Skeletal muscle tissue (tissue), 4 donors: ENCODE data around the gene CEP290. TPM values are rescaled to one million over a fixed set of nuclear protein-coding genes. Genes with fewer than 3 reads are reported as not detected.

Experiments used
- H3K27ac ChIP-seq: one replicate; pipeline ENCODE4 v1.7.0; 2013; ENCODE audit warnings: mild to moderate bottlenecking, low read depth, low read length, inconsistent platforms
- H3K27me3 ChIP-seq, 3 donors: one replicate each; pipeline ENCODE4 v1.7.0; 2013; ENCODE audit warnings: low read length in 3 of 3; ENCODE audit not compliant: control insufficient read depth in 3 of 3, insufficient read depth in 3 of 3
- H3K36me3 ChIP-seq, 3 donors: one replicate each; pipeline ENCODE4 v1.7.0; 2013; ENCODE audit warnings: low read length in 3 of 3; ENCODE audit not compliant: control insufficient read depth in 3 of 3, insufficient read depth in 3 of 3
- H3K4me1 ChIP-seq, 3 donors: one replicate each; pipeline ENCODE4 v1.7.0; 2013; ENCODE audit warnings: low read length in 3 of 3, mild to moderate bottlenecking in 3 of 3; ENCODE audit not compliant: control insufficient read depth in 3 of 3, insufficient read depth in 3 of 3
- H3K4me3 ChIP-seq, 3 donors: one replicate each; pipeline ENCODE4 v1.7.0; 2013; ENCODE audit warnings: low read length in 3 of 3
- H3K9ac ChIP-seq, 3 donors: one replicate each; pipeline ENCODE4 v1.7.0; 2013; ENCODE audit warnings: low read length in 3 of 3, mild to moderate bottlenecking in 3 of 3, moderate library complexity in 2 of 3, low read depth in 1 of 3
- H3K9me3 ChIP-seq, 3 donors: one replicate each; pipeline ENCODE4 v1.7.0; 2013; ENCODE audit warnings: low read length in 3 of 3; ENCODE audit not compliant: control insufficient read depth in 3 of 3
- total RNA-seq: library from RNA; depleted of rRNA; stranded (reverse); fragments of >200 nt; gene quantifications from one replicate; pipeline ENCODE4 v1.2.3, GENCODE V29; 2014
- donor health status: Osteomylitis.

CEP290 gene
- total RNA-seq, 1 donor from 2014 or later = 12.0 TPM

DNA sequence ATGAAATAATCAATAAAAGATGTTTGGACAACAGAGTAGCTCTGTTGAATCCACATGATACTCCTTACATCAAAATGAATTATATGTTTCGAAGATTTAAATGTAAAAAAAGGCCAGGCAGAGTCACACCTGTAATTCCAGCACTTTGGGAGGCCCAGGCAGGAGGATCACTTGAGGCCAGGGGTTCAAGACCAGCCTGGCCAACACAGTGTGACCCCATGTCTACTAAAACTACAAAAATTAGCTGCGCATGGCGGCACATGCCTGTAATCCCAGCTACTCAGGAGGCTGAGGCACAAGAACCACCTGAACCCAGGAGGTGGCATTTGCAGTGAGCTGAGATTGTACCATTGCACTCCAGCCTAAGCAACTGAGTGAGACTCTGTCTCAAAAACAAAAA, 14.8 kb downstream of the CEP290 start:
- Histone ChIP-seq H3K27me3 (no peaks in the 10 kb centered on the region), H3K9ac (no peak overlapping the region), H3K36me3 (peaks cover 3 to 32% (median 7%) of the 10 kb centered on the region in 3 donors), H3K27ac (no peak overlapping the region), H3K4me3 (no peak overlapping the region), H3K9me3 (no peaks in the 10 kb centered on the region), H3K4me1 (no peaks in the 10 kb centered on the region)

DNA sequence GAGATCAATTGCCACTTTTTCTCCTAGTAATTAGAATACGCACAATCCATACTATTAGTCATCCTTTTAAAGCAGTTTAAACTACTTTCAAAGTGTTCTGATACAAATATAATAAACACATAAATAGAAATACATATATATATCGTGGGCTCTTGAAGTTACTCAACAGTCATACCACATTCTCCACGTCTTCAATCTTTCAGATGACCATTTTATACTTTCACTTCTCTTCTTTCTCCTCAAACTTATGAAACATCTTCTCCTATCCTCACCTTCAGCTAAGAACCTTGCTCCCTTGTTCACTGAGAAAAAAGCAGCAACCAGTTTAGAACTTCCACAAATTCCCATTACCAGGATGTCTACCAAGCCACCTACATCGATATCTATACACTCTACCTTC, 19.2 kb downstream of the CEP290 start:
- Histone ChIP-seq H3K9ac (no peak overlapping the region), H3K4me1 (no peaks in the 10 kb centered on the region), H3K9me3 (no peaks in the 10 kb centered on the region), H3K27ac (no peak overlapping the region), H3K36me3 (peaks cover 3 to 25% (median 11%) of the 10 kb centered on the region in 3 donors), H3K27me3 (no peaks in the 10 kb centered on the region), H3K4me3 (no peak overlapping the region)

DNA sequence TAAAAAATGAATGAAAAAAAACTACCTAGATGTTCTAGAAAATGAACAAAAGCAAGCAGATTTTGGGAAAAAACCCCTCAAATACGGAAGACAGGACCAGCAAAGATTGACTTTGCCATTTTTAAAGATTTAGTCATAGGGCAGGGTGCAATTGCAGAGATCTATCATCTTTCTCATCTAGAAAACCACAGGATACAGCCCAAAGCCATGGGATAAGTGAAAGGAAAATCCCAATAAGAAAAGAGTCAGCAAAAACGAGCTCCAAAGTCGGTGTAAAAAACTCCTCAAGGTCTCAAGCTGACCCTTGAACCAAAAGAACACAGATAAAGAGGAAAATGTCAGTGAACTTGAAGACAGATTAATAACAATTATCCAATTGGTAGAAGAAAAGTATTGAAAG, 28.0 kb downstream of the CEP290 start:
- H3K27me3 ChIP-seq = no peaks in the 10 kb centered on the region
- H3K27ac ChIP-seq = no peak overlapping the region
- peaks cover 0 to 13% (median 8%) of the 10 kb centered on the region in 3 donors for H3K36me3 ChIP-seq
- no peak overlapping the region for H3K9ac ChIP-seq
- no peak overlapping the region for H3K4me3 ChIP-seq
- H3K9me3 ChIP-seq = no peaks in the 10 kb centered on the region
- H3K4me1 ChIP-seq = no peaks in the 10 kb centered on the region

DNA sequence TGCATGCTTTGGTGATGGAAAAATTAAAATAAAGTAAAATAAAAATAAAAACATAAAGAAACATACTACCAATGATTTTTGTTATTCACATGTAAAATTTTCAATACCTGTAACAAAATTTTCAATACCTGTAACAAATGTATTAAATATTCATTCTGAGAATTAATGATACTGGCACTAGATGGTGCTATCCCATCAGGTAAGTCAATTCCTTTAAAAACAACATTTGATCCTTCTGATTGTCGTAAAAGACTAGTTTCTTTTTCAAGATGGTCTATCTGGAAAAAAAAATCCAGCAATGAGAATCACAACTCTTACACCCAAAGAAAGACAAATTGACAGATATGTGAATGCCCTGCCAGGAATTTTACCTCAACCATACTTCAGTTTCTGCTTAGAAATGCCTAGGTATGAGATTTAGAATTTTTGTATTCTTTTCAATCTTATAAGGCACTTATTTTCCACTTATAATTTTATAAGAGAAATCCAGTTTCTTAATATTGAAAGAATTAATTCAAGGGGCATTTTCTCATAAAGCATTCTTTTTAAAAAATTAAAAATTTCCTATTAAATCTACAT, 30.7 kb downstream of the CEP290 start:
- Histone ChIP-seq H3K9me3 (no peaks in the 10 kb centered on the region), H3K9ac (peak overlapping the region in 2 of 3 donors; percentile 40 to 58), H3K27me3 (no peaks in the 10 kb centered on the region), H3K36me3 (peaks cover 0 to 15% (median 6%) of the 10 kb centered on the region in 3 donors), H3K4me1 (no peaks in the 10 kb centered on the region), H3K4me3 (peak overlapping the region in 1 of 3 donors; percentile 35), H3K27ac (no peak overlapping the region)

DNA sequence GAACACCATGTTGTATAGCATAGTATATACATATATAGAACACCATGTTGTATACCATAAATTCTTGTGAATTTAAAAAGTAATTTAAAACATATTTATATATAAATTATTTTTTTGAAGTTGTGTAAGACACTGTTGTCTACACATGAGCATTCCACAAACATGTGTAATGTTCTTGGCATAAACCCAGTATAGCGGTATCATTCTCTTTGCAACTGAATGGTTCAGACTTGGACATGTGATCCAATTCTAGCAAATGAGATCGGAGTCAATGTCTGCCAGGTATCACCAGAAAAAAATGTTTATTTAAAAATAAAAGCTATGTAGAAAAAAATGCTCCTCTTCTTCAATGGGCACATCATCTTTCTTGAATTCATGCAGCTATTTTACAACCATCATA, 33.9 kb downstream of the CEP290 start:
- Histone ChIP-seq H3K27me3 (no peaks in the 10 kb centered on the region), H3K9ac (no peak overlapping the region), H3K36me3 (peaks cover 0 to 15% (median 15%) of the 10 kb centered on the region in 3 donors), H3K4me3 (no peak overlapping the region), H3K9me3 (no peaks in the 10 kb centered on the region), H3K4me1 (no peaks in the 10 kb centered on the region), H3K27ac (no peak overlapping the region)

DNA sequence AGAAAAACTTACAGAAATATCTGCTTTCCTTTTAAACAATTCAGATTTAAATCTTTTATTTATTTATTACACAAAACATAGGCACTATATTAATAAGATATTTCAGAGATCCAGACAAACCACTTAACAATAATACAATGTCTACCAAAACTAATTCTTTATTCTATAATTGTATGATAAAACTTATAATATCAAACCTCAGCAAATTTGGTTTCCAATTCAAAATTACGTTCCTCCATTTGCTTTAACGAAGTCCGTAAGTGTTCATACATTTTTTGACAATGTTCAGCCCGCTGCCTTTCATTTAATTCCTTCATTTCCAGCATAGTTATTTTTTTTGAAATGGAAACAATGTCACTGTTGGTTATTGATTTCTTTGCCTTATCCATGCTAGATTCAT, 48.3 kb downstream of the CEP290 start:
- H3K27ac ChIP-seq = no peak overlapping the region
- H3K4me3 ChIP-seq = no peak overlapping the region
- no peaks in the 10 kb centered on the region for H3K9me3 ChIP-seq
- H3K36me3 ChIP-seq = peaks cover 0 to 13% (median 11%) of the 10 kb centered on the region in 3 donors
- H3K9ac ChIP-seq = no peak overlapping the region
- no peaks in the 10 kb centered on the region for H3K27me3 ChIP-seq
- H3K4me1 ChIP-seq = no peaks in the 10 kb centered on the region

DNA sequence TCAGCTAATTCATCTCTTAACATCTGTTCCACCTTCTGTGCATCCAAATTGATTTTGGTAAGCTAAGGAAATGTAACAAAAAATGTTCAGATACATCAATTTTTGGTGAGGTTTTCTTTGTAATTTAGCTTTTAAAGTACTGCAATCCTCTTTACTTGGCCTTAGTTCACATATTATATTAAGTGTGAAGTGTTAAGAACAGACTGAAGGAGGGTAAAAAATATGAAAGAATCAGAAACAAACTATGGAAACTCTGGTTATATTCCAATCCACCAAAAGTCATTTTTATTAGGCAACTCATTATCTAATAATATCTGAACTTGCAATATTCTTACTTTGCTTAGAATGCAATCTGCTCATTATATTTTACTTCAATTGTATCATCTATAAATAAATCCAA, 49.1 kb downstream of the CEP290 start:
- H3K9ac ChIP-seq = no peak overlapping the region
- peaks cover 0 to 12% (median 9%) of the 10 kb centered on the region in 3 donors for H3K36me3 ChIP-seq
- no peak overlapping the region for H3K27ac ChIP-seq
- H3K4me1 ChIP-seq = no peaks in the 10 kb centered on the region
- H3K9me3 ChIP-seq = no peaks in the 10 kb centered on the region
- H3K4me3 ChIP-seq = no peak overlapping the region
- H3K27me3 ChIP-seq = no peaks in the 10 kb centered on the region

DNA sequence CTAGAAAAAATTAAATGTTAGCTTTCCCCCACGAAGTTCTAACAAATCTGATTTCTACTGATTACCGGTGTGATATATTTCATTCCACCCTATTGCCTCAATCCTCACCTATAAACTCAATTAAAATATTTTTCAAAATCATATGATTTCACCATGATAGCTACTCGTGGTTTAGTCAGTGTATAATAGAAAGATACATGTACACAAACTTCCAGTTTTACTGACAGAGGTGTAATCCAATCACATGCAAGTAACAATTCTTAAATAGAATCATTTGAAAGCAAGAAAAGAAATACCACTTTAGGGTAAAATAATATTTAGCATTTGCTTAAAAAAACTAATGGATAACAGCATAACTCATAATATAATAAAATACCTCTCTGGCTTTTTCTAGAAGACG, 57.7 kb downstream of the CEP290 start:
- Histone ChIP-seq H3K27ac (no peak overlapping the region), H3K9ac (no peak overlapping the region), H3K9me3 (no peaks in the 10 kb centered on the region), H3K4me3 (no peak overlapping the region), H3K36me3 (peaks cover 2 to 15% (median 3%) of the 10 kb centered on the region in 3 donors), H3K4me1 (no peaks in the 10 kb centered on the region), H3K27me3 (no peaks in the 10 kb centered on the region)

DNA sequence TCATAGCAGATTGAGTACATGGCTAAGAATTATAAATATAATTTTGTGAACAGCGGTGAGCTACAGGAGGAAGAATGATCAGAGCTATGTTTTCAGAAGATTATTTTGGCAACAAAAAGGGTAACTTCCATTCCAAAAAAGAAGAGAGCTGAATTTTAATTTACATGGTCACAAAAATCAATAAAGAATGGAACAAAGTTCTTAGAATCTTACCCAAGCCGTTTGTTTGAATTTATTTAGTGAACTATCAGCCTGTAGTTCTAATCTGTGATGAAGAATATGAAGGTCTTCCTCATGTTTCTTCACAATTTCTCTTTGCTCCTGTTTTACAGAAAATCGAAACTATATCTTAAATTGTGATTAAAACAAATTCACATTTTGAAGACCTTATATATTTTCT, 58.3 kb downstream of the CEP290 start:
- H3K27ac ChIP-seq = no peak overlapping the region
- no peak overlapping the region for H3K4me3 ChIP-seq
- no peaks in the 10 kb centered on the region for H3K27me3 ChIP-seq
- no peaks in the 10 kb centered on the region for H3K4me1 ChIP-seq
- no peak overlapping the region for H3K9ac ChIP-seq
- H3K9me3 ChIP-seq = no peaks in the 10 kb centered on the region
- H3K36me3 ChIP-seq = peaks cover 2 to 14% (median 4%) of the 10 kb centered on the region in 3 donors

DNA sequence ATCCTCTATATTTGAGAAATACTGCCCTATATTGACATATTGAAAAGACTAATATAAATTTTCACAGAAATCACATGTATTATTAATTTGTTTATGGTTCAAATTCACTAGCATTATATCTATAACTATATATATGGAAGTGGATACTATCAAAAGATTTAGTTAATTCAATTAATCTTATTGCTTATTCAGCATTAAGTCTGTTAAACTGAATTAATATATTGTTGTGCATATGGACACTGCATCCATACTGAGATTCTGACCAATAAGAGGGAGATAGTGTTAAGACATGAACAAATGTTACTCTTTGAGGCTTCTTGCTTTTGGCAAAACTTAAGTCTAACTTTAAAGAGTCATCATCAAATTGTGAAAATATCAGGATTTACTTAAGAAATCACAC, 60.6 kb downstream of the CEP290 start:
- H3K9me3 ChIP-seq = no peaks in the 10 kb centered on the region
- H3K36me3 ChIP-seq = peaks cover 2 to 20% (median 4%) of the 10 kb centered on the region in 3 donors
- no peaks in the 10 kb centered on the region for H3K27me3 ChIP-seq
- H3K4me3 ChIP-seq = no peak overlapping the region
- no peak overlapping the region for H3K27ac ChIP-seq
- no peak overlapping the region for H3K9ac ChIP-seq
- no peaks in the 10 kb centered on the region for H3K4me1 ChIP-seq
